Smooth muscle cell (in vitro differentiated cells): ENCODE measurements around the gene ZMIZ1. TPM values are rescaled to one million over a fixed set of nuclear protein-coding genes. Genes with fewer than 3 reads are reported as not detected.

Experiments used
- DNase-seq: peaks from one replicate; lab custom pipeline; 2025; ENCODE audit not compliant: unreplicated experiment; lab: John Stamatoyannopoulos, UW
- H2AFZ ChIP-seq: fragments of 200-600 bp; sonication (generic); 2 replicates; pipeline ENCODE4 v1.6.0; 2016; ENCODE audit warnings: antibody characterized with exemption, low read depth, mild to moderate bottlenecking
- H3F3A ChIP-seq: fragments of 200-600 bp; sonication (generic); 2 replicates; pipeline ENCODE4 v1.6.0; 2017; ENCODE audit warnings: antibody characterized with exemption, low read depth
- H3K27ac ChIP-seq: fragments of 200-600 bp; sonication (generic); 2 replicates; pipeline ENCODE4 v1.5.1; 2016; ENCODE audit warnings: low read depth, mild to moderate bottlenecking
- H3K27me3 ChIP-seq: fragments of 200-600 bp; sonication (generic); 2 replicates; pipeline ENCODE4 v1.6.1; 2016; ENCODE audit warnings: low read depth, mild to moderate bottlenecking
- H3K36me3 ChIP-seq: fragments of 200-600 bp; sonication (generic); 2 replicates; pipeline ENCODE4 v1.5.1; 2016; ENCODE audit warnings: low read depth
- H3K4me1 ChIP-seq: fragments of 200-600 bp; sonication (generic); 2 replicates; pipeline ENCODE4 v1.5.1; 2016; ENCODE audit warnings: low read depth
- H3K4me2 ChIP-seq: fragments of 200-600 bp; sonication (generic); 2 replicates; pipeline ENCODE4 v1.6.0; 2016; ENCODE audit warnings: mild to moderate bottlenecking
- H3K4me3 ChIP-seq: fragments of 200-600 bp; sonication (generic); 2 replicates; pipeline ENCODE4 v1.5.1; 2016; ENCODE audit warnings: mild to moderate bottlenecking
- H3K79me2 ChIP-seq: fragments of 200-600 bp; sonication (generic); 2 replicates; pipeline ENCODE4 v1.6.0; 2016; ENCODE audit warnings: low read depth, mild to moderate bottlenecking
- H3K9ac ChIP-seq: fragments of 200-600 bp; sonication (generic); 2 replicates; pipeline ENCODE4 v1.6.0; 2016; ENCODE audit warnings: low read depth
- H3K9me3 ChIP-seq: fragments of 200-600 bp; sonication (generic); replicated peaks from 2 replicates; pipeline ENCODE4 v1.5.1; 2016; ENCODE audit warnings: low read depth
- H4K20me1 ChIP-seq: fragments of 200-600 bp; sonication (generic); 2 replicates; pipeline ENCODE4 v1.6.0; 2016; ENCODE audit warnings: low read depth
- WGBS: methylation state at CpG from one replicate; pipeline ENCODE4 v1.1.7; 2016; ENCODE audit warnings: low lambda C conversion rate; 5-methylcytosine and 5-hydroxymethylcytosine counted together
- polyA plus RNA-seq: library from polyadenylated mRNA; unstranded; fragments of >200 nt; fragmentation: Nextera tagmentation; extraction: Ambion mirVana; gene quantifications from 2 replicates; pipeline ENCODE4 v1.2.1, GENCODE V29; 2016
- total RNA-seq: library from RNA; depleted of rRNA; stranded (reverse); fragments of >200 nt; gene quantifications from 2 replicates; pipeline ENCODE4 v1.2.3, GENCODE V29; 2014
- TF ChIP-seq, protein P1 (sequence below): fragments of 200-600 bp; sonication (generic); IDR thresholded peaks from 2 replicates; pipeline ENCODE4 v1.5.1; 2017; ENCODE audit warnings: borderline replicate concordance, mild to moderate bottlenecking, antibody characterized with exemption; ENCODE audit not compliant: insufficient read depth, poor library complexity, severe bottlenecking

The ZMIZ1 gene
- total and polyA plus RNA-seq, 2 experiments from 2014 or later, result 24.2 to 31.3 TPM

DNA sequence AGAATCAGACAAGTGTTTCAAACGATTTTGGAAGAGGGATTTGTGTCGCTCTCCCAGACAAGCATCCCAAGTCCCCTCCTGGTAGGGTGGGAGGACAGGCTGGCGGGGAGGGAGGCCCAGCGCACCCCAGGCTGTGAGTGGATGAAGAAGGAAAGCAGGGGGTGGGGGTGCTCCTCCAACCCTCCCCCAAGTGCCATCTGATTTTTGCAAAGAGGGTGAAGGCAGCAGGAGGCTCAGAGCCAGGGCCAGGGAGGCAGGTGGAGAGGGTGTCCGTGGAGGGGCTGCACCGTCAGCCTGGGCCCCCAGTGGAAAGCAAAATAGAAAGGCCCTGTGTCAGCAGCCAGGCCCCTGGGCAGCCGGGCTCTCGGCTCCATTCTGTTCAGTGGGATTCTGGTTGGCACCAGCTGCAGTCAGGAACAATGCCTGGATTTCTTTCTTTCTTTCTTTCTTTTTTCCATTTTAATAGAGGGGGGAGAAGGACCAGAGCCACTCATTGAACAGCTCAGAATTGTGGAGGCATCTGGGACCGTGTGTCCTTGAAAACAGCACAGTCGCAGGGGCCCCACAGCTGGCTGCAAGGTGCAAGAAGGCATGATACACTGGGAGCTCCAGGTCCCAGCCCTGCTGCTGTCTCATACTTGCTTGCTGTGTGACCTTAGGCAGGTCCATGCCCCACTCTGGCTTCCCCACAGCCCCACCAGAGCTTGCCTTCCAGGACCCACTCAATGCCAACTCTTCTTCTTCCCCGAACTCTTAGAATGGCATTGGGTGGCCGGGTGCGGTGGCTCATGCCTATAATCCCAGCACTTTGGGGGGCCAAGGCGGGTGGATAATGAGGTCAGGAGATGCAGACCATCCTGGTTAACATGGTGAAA is 7.1 kb upstream of the ZMIZ1 start:
- Histone ChIP-seq H3K4me1 (peaks cover 2% of the 10 kb centered on the region), H4K20me1 (no peaks in the 10 kb centered on the region), H3K27me3 (no peaks in the 10 kb centered on the region), H3K36me3 (no peaks in the 10 kb centered on the region), H3K79me2 (no peaks in the 10 kb centered on the region), H3K27ac (no peak overlapping the region), H3K4me3 (no peak overlapping the region), H3K4me2 (no peak overlapping the region), H3K9ac (no peak overlapping the region), H3K9me3 (no peaks in the 10 kb centered on the region), H3F3A (no peaks in the 10 kb centered on the region), H2AFZ (no peak overlapping the region)
- no peak for DNase-seq
- 90% methylated on average over 14 of the region's 14 CpGs for WGBS
- TF ChIP-seq, protein P1, sequence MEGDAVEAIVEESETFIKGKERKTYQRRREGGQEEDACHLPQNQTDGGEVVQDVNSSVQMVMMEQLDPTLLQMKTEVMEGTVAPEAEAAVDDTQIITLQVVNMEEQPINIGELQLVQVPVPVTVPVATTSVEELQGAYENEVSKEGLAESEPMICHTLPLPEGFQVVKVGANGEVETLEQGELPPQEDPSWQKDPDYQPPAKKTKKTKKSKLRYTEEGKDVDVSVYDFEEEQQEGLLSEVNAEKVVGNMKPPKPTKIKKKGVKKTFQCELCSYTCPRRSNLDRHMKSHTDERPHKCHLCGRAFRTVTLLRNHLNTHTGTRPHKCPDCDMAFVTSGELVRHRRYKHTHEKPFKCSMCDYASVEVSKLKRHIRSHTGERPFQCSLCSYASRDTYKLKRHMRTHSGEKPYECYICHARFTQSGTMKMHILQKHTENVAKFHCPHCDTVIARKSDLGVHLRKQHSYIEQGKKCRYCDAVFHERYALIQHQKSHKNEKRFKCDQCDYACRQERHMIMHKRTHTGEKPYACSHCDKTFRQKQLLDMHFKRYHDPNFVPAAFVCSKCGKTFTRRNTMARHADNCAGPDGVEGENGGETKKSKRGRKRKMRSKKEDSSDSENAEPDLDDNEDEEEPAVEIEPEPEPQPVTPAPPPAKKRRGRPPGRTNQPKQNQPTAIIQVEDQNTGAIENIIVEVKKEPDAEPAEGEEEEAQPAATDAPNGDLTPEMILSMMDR, result no peak

DNA sequence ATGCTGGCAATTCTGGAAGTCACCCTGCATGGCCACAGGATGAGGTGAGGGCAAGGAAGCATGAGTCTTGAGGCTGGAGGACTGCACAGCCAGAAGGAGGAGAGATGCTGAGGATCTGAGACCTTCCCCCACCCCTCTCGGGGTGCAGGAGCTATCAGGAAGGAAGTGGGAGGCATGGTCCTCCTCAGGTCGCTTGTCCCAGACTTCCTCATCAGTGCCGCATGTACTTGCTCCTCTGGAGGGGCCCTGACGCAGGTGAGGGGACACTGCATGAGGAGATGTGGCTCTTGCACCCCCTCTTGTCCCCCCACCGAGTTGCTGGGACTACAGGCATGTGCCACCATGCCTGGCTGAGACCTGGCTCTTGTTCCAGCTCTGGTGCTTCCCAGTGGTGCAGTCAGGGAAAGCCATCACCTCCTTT is 5.7 kb upstream of the ZMIZ1 start:
- H3K4me1 ChIP-seq, result peaks cover 2% of the 10 kb centered on the region
- DNase-seq, result no peak
- H4K20me1 ChIP-seq, result no peaks in the 10 kb centered on the region
- no peak overlapping the region for H3K27ac ChIP-seq
- TF ChIP-seq, protein P1, result no peak
- no peaks in the 10 kb centered on the region for H3K36me3 ChIP-seq
- H3K9ac ChIP-seq, result no peak overlapping the region
- H3F3A ChIP-seq, result no peaks in the 10 kb centered on the region
- H2AFZ ChIP-seq, result no peak overlapping the region
- H3K4me3 ChIP-seq, result no peak overlapping the region
- WGBS, result 87% methylated on average over 5 of the region's 5 CpGs
- H3K9me3 ChIP-seq, result no peaks in the 10 kb centered on the region
- H3K4me2 ChIP-seq, result no peak overlapping the region
- no peaks in the 10 kb centered on the region for H3K27me3 ChIP-seq
- no peaks in the 10 kb centered on the region for H3K79me2 ChIP-seq

DNA sequence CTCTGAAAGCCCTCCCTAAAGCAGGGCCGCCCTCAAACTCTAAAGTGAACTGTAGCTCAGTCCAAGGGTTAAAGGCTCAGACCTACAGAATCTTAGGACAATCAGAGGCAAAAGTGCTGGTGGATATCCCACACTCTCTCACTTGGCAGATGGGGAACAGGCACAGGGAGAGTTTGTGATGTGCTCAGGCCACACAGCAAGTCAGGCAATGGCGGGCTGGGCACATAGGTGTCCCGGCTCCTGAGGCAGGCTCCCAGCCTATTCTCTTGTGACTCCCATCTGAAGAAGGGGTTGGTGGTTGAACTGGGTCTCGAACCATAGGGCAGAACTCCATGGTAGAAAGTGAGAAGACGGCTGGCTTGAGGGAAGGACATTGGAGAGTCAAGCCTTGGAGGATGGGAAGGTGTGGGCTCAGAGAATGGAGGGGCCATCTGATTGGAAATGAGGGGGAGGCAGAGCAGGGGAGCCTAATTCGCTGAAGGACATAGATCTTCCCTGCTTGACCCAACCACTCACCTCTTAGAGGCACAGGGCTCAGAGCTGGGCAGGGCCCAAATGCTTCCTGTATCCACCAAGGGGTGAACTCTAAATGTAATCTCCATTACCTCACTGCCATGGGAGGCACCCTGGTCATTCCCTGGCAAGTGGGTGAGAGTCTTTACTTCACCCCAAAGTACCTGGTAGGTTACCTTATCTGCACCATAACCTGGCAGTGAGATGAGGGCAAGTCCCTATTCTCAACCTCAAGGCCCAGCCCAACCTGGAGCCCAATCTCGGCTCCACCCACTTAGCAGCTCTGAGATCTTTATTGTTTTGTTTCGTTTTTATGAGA is 4.9 kb upstream of the ZMIZ1 start:
- Histone ChIP-seq H3K9me3 (no peaks in the 10 kb centered on the region), H3K27ac (no peak overlapping the region), H3K4me2 (no peak overlapping the region), H4K20me1 (no peaks in the 10 kb centered on the region), H3K79me2 (no peaks in the 10 kb centered on the region), H3K4me1 (peaks cover 5% of the 10 kb centered on the region), H2AFZ (no peak overlapping the region), H3K9ac (no peak overlapping the region), H3K4me3 (no peak overlapping the region), H3K36me3 (no peaks in the 10 kb centered on the region), H3K27me3 (no peaks in the 10 kb centered on the region), H3F3A (no peaks in the 10 kb centered on the region)
- WGBS, result 88% methylated on average over 8 of the region's 8 CpGs
- TF ChIP-seq, protein P1, result no peak
- no peak for DNase-seq
